Measurements from ENCODE around the gene NUDT16. TPM values are rescaled to one million over a fixed set of nuclear protein-coding genes. Genes with fewer than 3 reads are reported as not detected.

The NUDT16 gene
- total RNA-seq, 1 experiment from 2014 or later: 0.93 TPM

Other genes starting within 250 kb of the NUDT16 start
- gene MRPL3, start 121.2 kb downstream of the NUDT16 start, total RNA-seq (2014; rRNA removed; shearing (Covaris generic); ENCODE audit: low replicate concordance): 150 and 156 TPM in 2 replicates